ENCODE data around the gene BTBD6. TPM values are rescaled to one million over a fixed set of nuclear protein-coding genes. Genes with fewer than 3 reads are reported as not detected.

Gene BTBD6
- total and polyA plus RNA-seq, 2 experiments from 2014 or later, result 2.2 to 11.6 TPM

- no peak for TF ChIP-seq REST (IDR thresholded peaks at IDR 0.05; ENCODE audit: unreplicated experiment)
- TF ChIP-seq JUNB (IDR thresholded peaks at IDR 0.05; ENCODE audit: unreplicated experiment), result no peak
- no peak for TF ChIP-seq EZH2 (IDR thresholded peaks at IDR 0.05; ENCODE audit: low read depth, unreplicated experiment)
- TF ChIP-seq STAT1 (IDR thresholded peaks at IDR 0.05; ENCODE audit: unreplicated experiment), result no peak
Measured at GRCh38 chr14:105228562-105228961, 19.8 kb upstream of the BTBD6 start (continued).

GRCh38 chr14:105229099-105229655 is 19.2 kb upstream of the BTBD6 start:
- H3K36me3 ChIP-seq (ENCODE audit: insufficient read depth), result no peaks in the 10 kb centered on the region; the same call in 1 of the 2 replicates
- no peaks in the 10 kb centered on the region for H3K4me1 ChIP-seq (ENCODE audit: insufficient read depth)
- no peaks in the 10 kb centered on the region for H3K27me3 ChIP-seq (ENCODE audit: insufficient read depth)
- no peaks in the 10 kb centered on the region for H3K4me1 Mint-ChIP-seq
- no peaks in the 10 kb centered on the region for H3K9me2 ChIP-seq (ENCODE audit: insufficient read depth)
- peaks cover 8% of the 10 kb centered on the region for H3K36me3 Mint-ChIP-seq (ENCODE audit: low read depth)
- H3K4me2 ChIP-seq, result no peak overlapping the region
- H4K20me1 ChIP-seq (replicated peaks; ENCODE audit: insufficient read depth), result no peaks in the 10 kb centered on the region
- H3K9me3 Mint-ChIP-seq, result peaks cover 5% of the 10 kb centered on the region; the same call in 1 of the 3 replicates
- H3K27me3 Mint-ChIP-seq (ENCODE audit: insufficient read depth, low read depth, poor library complexity), result no peaks in the 10 kb centered on the region
- no peak overlapping the region for H3K4me3 ChIP-seq
- TF ChIP-seq POLR2AphosphoS5 (IDR thresholded peaks at IDR 0.05; ENCODE audit: low read depth), result no peak
- TF ChIP-seq JUNB (IDR thresholded peaks at IDR 0.05; ENCODE audit: unreplicated experiment), result no peak
- DNase-seq (ENCODE audit: low spot score) (no peak), ATAC-seq (no peak)
- no peak overlapping the region for H3K4me3 Mint-ChIP-seq
- no peak overlapping the region for H2AFZ ChIP-seq
- no peaks in the 10 kb centered on the region for H3F3A ChIP-seq (replicated peaks; ENCODE audit: low read depth)
- no peak overlapping the region for H3K27ac ChIP-seq (ENCODE audit: low read depth)
- H3K27ac Mint-ChIP-seq, result no peak overlapping the region
- no peaks in the 10 kb centered on the region for H3K79me2 ChIP-seq (replicated peaks; ENCODE audit: insufficient read depth)

- no peaks in the 10 kb centered on the region for H3F3A ChIP-seq (replicated peaks; ENCODE audit: low read depth)
- no peaks in the 10 kb centered on the region for H3K36me3 Mint-ChIP-seq (ENCODE audit: low read depth)
- no peak overlapping the region for H3K4me2 ChIP-seq
- H4K20me1 ChIP-seq (replicated peaks; ENCODE audit: insufficient read depth), result peaks cover under 1% of the 10 kb centered on the region
- H3K4me1 ChIP-seq (ENCODE audit: insufficient read depth), result no peaks in the 10 kb centered on the region
- H3K4me3 Mint-ChIP-seq, result no peak overlapping the region
- H3K27me3 Mint-ChIP-seq (ENCODE audit: insufficient read depth, low read depth, poor library complexity), result peaks cover 1% of the 10 kb centered on the region
- DNase-seq (ENCODE audit: low spot score) (no peak), ATAC-seq (no peak)
- no peaks in the 10 kb centered on the region for H3K9me3 Mint-ChIP-seq
- H3K27me3 ChIP-seq (ENCODE audit: insufficient read depth), result no peaks in the 10 kb centered on the region
- H3K36me3 ChIP-seq (ENCODE audit: insufficient read depth), result no peaks in the 10 kb centered on the region
- H2AFZ ChIP-seq, result no peak overlapping the region
- peaks cover 8% of the 10 kb centered on the region; the same call in 1 of the 2 replicates for H3K79me2 ChIP-seq (replicated peaks; ENCODE audit: insufficient read depth)
- no peak overlapping the region for H3K27ac ChIP-seq (ENCODE audit: low read depth)
- H3K4me1 Mint-ChIP-seq, result no peaks in the 10 kb centered on the region
- no peaks in the 10 kb centered on the region for H3K9me2 ChIP-seq (ENCODE audit: insufficient read depth)
- no peak overlapping the region for H3K27ac Mint-ChIP-seq
- H3K4me3 ChIP-seq, result no peak overlapping the region
- TF ChIP-seq CTCF (conservative IDR thresholded peaks at IDR 0.05; ENCODE audit: low read depth in 2 of 2) (no peak), REST (IDR thresholded peaks at IDR 0.05; ENCODE audit: unreplicated experiment) (no peak), POLR2AphosphoS5 (IDR thresholded peaks at IDR 0.05; ENCODE audit: low read depth) (no peak), STAT1 (IDR thresholded peaks at IDR 0.05; ENCODE audit: unreplicated experiment) (no peak), NANOG (IDR thresholded peaks at IDR 0.05; ENCODE audit: borderline replicate concordance) (no peak), CREB1 (CRISPR knock-in tag; IDR thresholded peaks at IDR 0.05; ENCODE audit: low read depth) (no peak), EZH2phosphoT487 (IDR thresholded peaks at IDR 0.05; ENCODE audit: unreplicated experiment) (no peak), JUNB (IDR thresholded peaks at IDR 0.05; ENCODE audit: unreplicated experiment) (no peak)
Measured at GRCh38 chr14:105240811-105241576, 7.3 kb upstream of the BTBD6 start.
